IMR-90 (cell line): ENCODE results near the gene PFAS. TPM values are rescaled to one million over a fixed set of nuclear protein-coding genes. Genes with fewer than 3 reads are reported as not detected.
A peak's percentile ranks its signal among the peaks of the same experiment; 100 is the strongest.
"Not testable (repeated sequence)": the region's sequence is repeated elsewhere in the genome, so short reads cannot be mapped to it uniquely, and the experiment has no call there.

Experiments used
- ATAC-seq: fragments of 200-7000 bp; cut with Tn5 transposase; 2 replicates; pipeline ENCODE4 v1.9.1; 2020; ENCODE audit warnings: low read depth, mild to moderate bottlenecking, moderate library complexity
- BruUV-seq: library from RNA; stranded (reverse); fragments of 400-500 nt; replicated peaks from 2 replicates; lab custom pipeline; 2021; lab: Mats Ljungman, UMichigan
- CTCF ChIA-PET: fragments of 300-600 bp; formaldehyde crosslinking; extraction: SDS; loops from one replicate; lab custom pipeline; 2021; ENCODE audit warnings: antibody characterized with exemption; lab: Yijun Ruan, JAX
- POLR2A ChIA-PET: fragments of 300-600 bp; sonication (Branson Sonifier 250); formaldehyde crosslinking; loops from one replicate; lab custom pipeline; 2022; ENCODE audit warnings: antibody characterized with exemption; ENCODE audit not compliant: unreplicated experiment; lab: Charles Lee
- DNase-seq: peaks from one replicate; pipeline ENCODE4 v3.0.0; 2013
- H2AFZ ChIP-seq: replicated peaks from 2 replicates; pipeline ENCODE3; 2013; ENCODE audit warnings: low read length, mild to moderate bottlenecking; ENCODE audit not compliant: poor library complexity
- H2AK5ac ChIP-seq: 2 replicates; pipeline ENCODE4 v1.6.1; 2013; ENCODE audit warnings: low read depth, low read length, inconsistent platforms
- H2AK9ac ChIP-seq: replicated peaks from 2 replicates; pipeline ENCODE3; 2013; ENCODE audit warnings: mild to moderate bottlenecking, low read depth, low read length, moderate library complexity; ENCODE audit not compliant: poor library complexity
- H2BK120ac ChIP-seq: 2 replicates; pipeline ENCODE4 v1.6.1; 2013; ENCODE audit warnings: low read depth, low read length, inconsistent platforms
- H2BK15ac ChIP-seq: 3 replicates; pipeline ENCODE4 v1.6.1; 2013; ENCODE audit warnings: low read depth, low read length, inconsistent platforms
- H2BK20ac ChIP-seq: 2 replicates; pipeline ENCODE4 v1.6.1; 2013; ENCODE audit warnings: low read depth, mild to moderate bottlenecking, inconsistent platforms, low read length, moderate library complexity
- H2BK5ac ChIP-seq: 2 replicates; pipeline ENCODE4 v1.6.1; 2013; ENCODE audit warnings: mild to moderate bottlenecking, low read depth, low read length, inconsistent platforms; ENCODE audit not compliant: poor library complexity, severe bottlenecking
- H3K14ac ChIP-seq: replicated peaks from 2 replicates; pipeline ENCODE4 v1.6.1; 2013; ENCODE audit warnings: low read depth, low read length, inconsistent platforms
- H3K18ac ChIP-seq: 2 replicates; pipeline ENCODE4 v1.6.1; 2013; ENCODE audit warnings: low read depth, low read length, control low read depth
- H3K23ac ChIP-seq: 2 replicates; pipeline ENCODE4 v1.6.1; 2013; ENCODE audit warnings: low read depth, low read length, inconsistent platforms
- H3K27ac ChIP-seq: 2 replicates; pipeline ENCODE4 v1.5.1; 2013; ENCODE audit warnings: mild to moderate bottlenecking, control low read depth, low read length; ENCODE audit not compliant: insufficient read depth
- H3K27me3 ChIP-seq: 2 replicates; pipeline ENCODE4 v1.6.1; 2013; ENCODE audit warnings: low read length; ENCODE audit not compliant: control insufficient read depth, insufficient read depth
- H3K36me3 ChIP-seq: 2 replicates; pipeline ENCODE4 v1.6.1; 2013; ENCODE audit warnings: low read length, mixed read lengths; ENCODE audit not compliant: control insufficient read depth, insufficient read depth
- H3K4ac ChIP-seq: 2 replicates; pipeline ENCODE4 v1.6.1; 2013; ENCODE audit warnings: low read depth, low read length, inconsistent platforms
- H3K4me1 ChIP-seq: 2 replicates; pipeline ENCODE4 v1.6.1; 2013; ENCODE audit warnings: low read length, mixed read lengths; ENCODE audit not compliant: control insufficient read depth, insufficient read depth
- H3K4me2 ChIP-seq: 2 replicates; pipeline ENCODE4 v1.6.1; 2013; ENCODE audit warnings: low read depth, mild to moderate bottlenecking, control low read depth, low read length, moderate library complexity
- H3K4me3 ChIP-seq: 2 replicates; pipeline ENCODE4 v1.5.1; 2013; ENCODE audit warnings: low read depth, mild to moderate bottlenecking, control low read depth, low read length, moderate library complexity; ENCODE audit not compliant: insufficient read depth
- H3K56ac ChIP-seq: 2 replicates; pipeline ENCODE4 v1.6.1; 2013; ENCODE audit warnings: low read length, inconsistent platforms; ENCODE audit not compliant: insufficient read depth; ENCODE audit errors: extremely low read depth
- H3K79me1 ChIP-seq, 2 experiments: 2 replicates each; pipeline ENCODE4 v1.6.1; 2013; ENCODE audit warnings: low read length in 2 of 2, inconsistent platforms in 1 of 2, low read depth in 1 of 2
- H3K9ac ChIP-seq: 2 replicates; pipeline ENCODE4 v1.6.1; 2013; ENCODE audit warnings: low read depth, low read length, control low read depth
- H3K9me1 ChIP-seq: 2 replicates; pipeline ENCODE4 v1.6.1; 2013; ENCODE audit warnings: low read length, inconsistent platforms; ENCODE audit not compliant: insufficient read depth
- H3K9me3 ChIP-seq: 2 replicates; pipeline ENCODE4 v1.6.1; 2013; ENCODE audit warnings: low read length; ENCODE audit not compliant: control insufficient read depth, insufficient read depth
- H4K20me1 ChIP-seq: 2 replicates; pipeline ENCODE4 v1.6.1; 2013; ENCODE audit warnings: low read length, inconsistent platforms; ENCODE audit not compliant: insufficient read depth
- H4K5ac ChIP-seq: 2 replicates; pipeline ENCODE4 v1.6.1; 2013; ENCODE audit warnings: mild to moderate bottlenecking, low read depth, low read length, control low read depth
- H4K8ac ChIP-seq, 2 experiments: 2 replicates each; pipeline ENCODE4 v1.6.1; 2013; ENCODE audit warnings: low read depth in 2 of 2, low read length in 2 of 2, control low read depth in 1 of 2, inconsistent platforms in 1 of 2
- H4K91ac ChIP-seq: 2 replicates; pipeline ENCODE4 v1.6.1; 2013; ENCODE audit warnings: low read depth, low read length, inconsistent platforms; ENCODE audit not compliant: insufficient read depth
- MAFK ChIP-seq: IDR thresholded peaks from 2 replicates; pipeline ENCODE4 v1.6.1; 2012; ENCODE audit warnings: low read depth, low read length, improper control_type of control experiment
- MXI1 ChIP-seq: IDR thresholded peaks from 2 replicates; pipeline ENCODE4 v1.6.1; 2012; ENCODE audit warnings: low read depth, mild to moderate bottlenecking, low read length, moderate library complexity, borderline replicate concordance
- WGBS, 2 experiments: methylation state at CpG; one replicate each; pipeline versions ENCODE4 v1.1.5 to v1.1.7; 2013; ENCODE audit warnings: missing lambda C conversion rate in 2 of 2; ENCODE audit not compliant: insufficient read length in 1 of 2; ENCODE audit errors: extremely low coverage in 2 of 2; 5-methylcytosine and 5-hydroxymethylcytosine counted together
- dilution Hi-C: fragments of 300-500 bp; cut with HindIII; formaldehyde crosslinking; loops from one replicate; pipeline ENCODE4 v1.14.3; 2018; ENCODE audit warnings: low sequenced_read_pairs; ENCODE audit not compliant: unreplicated experiment
- in situ Hi-C: fragments of 300-500 bp; cut with MboI; formaldehyde crosslinking; loops from 3 replicates; pipeline ENCODE4 v1.14.3; 2019; ENCODE audit warnings: low sequenced_read_pairs, inconsistent platforms, mixed read lengths
- intact Hi-C: fragments of 100-400 bp; cut with micrococcal nuclease; formaldehyde crosslinking; loops from 2 replicates; pipeline ENCODE4 v1.10.0; 2022
- polyA plus RNA-seq, 3 experiments: library from polyadenylated mRNA; depleted of rRNA; stranded (reverse); fragments of >200 nt; gene quantifications; 2 replicates each; pipeline ENCODE4 v1.2.3, GENCODE V29; 2012; ENCODE audit warnings: low replicate concordance in 1 of 3
- total RNA-seq: library from RNA; depleted of rRNA; stranded (reverse); fragments of >200 nt; gene quantifications from 2 replicates; pipeline ENCODE4 v1.2.3, GENCODE V29; 2012

The PFAS gene
- total and polyA plus RNA-seq, 2 of the 4 experiments (the other 2 are of a cell fraction): 20.7 to 26.2 TPM

DNA sequence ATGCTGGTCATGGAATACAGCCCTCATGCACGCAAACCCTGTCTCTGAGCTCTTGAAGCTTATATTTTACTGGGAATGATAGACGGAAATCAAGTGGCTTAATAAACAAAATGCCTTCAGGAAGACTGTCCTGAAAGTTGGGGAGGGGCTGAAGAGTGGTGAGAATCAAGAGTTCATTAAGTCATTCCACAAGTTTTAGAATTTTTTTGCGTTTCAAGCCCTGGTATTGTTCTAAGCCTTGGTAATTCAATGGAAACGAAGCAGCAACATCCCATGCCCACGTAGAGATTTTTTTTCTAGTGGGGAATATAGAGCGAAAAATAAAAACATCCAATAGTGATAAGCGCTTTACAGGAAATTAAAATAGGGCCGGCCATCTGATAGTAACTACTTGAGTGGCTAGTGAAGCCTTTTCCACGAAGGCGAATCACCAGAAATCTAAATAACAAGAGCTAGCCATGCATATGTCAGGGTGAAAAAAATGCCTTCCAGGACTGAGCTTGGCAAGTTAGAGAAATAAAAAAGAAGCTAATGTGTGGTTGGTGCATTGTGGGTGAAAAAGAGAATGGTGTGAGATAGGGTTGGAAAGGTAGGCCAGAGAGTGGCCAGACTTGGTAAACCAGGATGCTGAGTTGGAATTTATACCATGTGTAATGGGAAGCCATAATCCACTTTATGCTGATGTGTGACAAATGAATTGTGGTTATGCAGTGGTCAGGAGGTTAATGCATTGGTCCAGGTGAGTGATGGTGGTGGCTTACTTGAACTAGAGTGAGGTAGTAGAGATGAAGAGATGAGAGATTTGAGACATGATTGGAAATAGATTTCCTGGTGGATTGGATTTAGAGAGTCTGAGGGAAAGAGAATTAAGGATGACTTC is 772 bp downstream of the PFAS start:
- intact Hi-C loops: loop anchor here (2.0 to 5.0 kb wide), 2 partner anchors 37 to 127 kb away; partner anchors contain the start of genes KRABD2 and RANGRF
- no TSS peak for BruUV-seq
- H3K9me1 ChIP-seq: peaks cover 13% of the 10 kb centered on the region; the same call in 1 of the 2 replicates
- 5% methylated on average over 3 of the region's 10 CpGs; no CpG with 5 or more reads in 1 of the 2 experiments for WGBS, 2 experiments
- no peak overlapping the region for H4K91ac ChIP-seq
- H3K14ac ChIP-seq: peak overlapping the region; percentile 94
- H4K20me1 ChIP-seq: no peaks in the 10 kb centered on the region
- peak overlapping the region; percentile 99 for H2AFZ ChIP-seq
- DNase-seq (no peak), ATAC-seq (no peak)
- CTCF ChIA-PET: no interaction called here
- H3K56ac ChIP-seq: no peak overlapping the region
- H3K79me1 ChIP-seq: peaks cover 26 to 50% of the 10 kb centered on the region in 2 experiments
- H4K5ac ChIP-seq: peak overlapping the region; percentile 51
- peak overlapping the region; percentile 51 for H2BK5ac ChIP-seq
- dilution Hi-C loops: loop anchor here (25.0 kb wide), 1 partner anchor 138 kb away; the partner anchor contains the start of genes ALOXE3 and HES7
- peak overlapping the region; percentile 79 for H3K4ac ChIP-seq
- H3K9me3 ChIP-seq: no peaks in the 10 kb centered on the region
- H3K9ac ChIP-seq: peak overlapping the region; percentile 93
- H3K4me1 ChIP-seq: no peaks in the 10 kb centered on the region; the same call in 1 of the 2 replicates
- H3K18ac ChIP-seq: no peak overlapping the region
- peak overlapping the region; percentile 76 for H3K4me3 ChIP-seq
- H2AK5ac ChIP-seq: peak overlapping the region; percentile 34
- H4K8ac ChIP-seq: peak overlapping the region; percentile 89 to 99
- peak overlapping the region; percentile 80 for H3K27ac ChIP-seq
- H3K27me3 ChIP-seq: no peaks in the 10 kb centered on the region
- POLR2A ChIA-PET: no interaction called here
- peak overlapping the region; percentile 84 for H2AK9ac ChIP-seq
- no peak overlapping the region for H2BK15ac ChIP-seq
- in situ Hi-C loops: no loop called here
- no peak overlapping the region for H2BK120ac ChIP-seq
- H3K23ac ChIP-seq: peak overlapping the region; percentile 92; the same call in 1 of the 2 replicates
- H2BK20ac ChIP-seq: no peak overlapping the region
- H3K36me3 ChIP-seq: peaks cover 7% of the 10 kb centered on the region
- TF ChIP-seq MAFK: peak; percentile 32; the same call in 1 of the 2 replicates
- no peak for TF ChIP-seq MXI1
- H3K4me2 ChIP-seq: peak overlapping the region; percentile 86

- dilution Hi-C loops, intact Hi-C loops: not testable (repeated sequence)
Observed at GRCh38 chr17:8251411-8251810, 2.3 kb downstream of the PFAS start.

More at GRCh38 chr17:8251411-8251810, 2.3 kb downstream of the PFAS start:
- Histone ChIP-seq H3K9me1 (peaks cover 10% of the 10 kb centered on the region; the same call in 1 of the 2 replicates), H3K79me1 (peaks cover 20 to 35% of the 10 kb centered on the region in 2 experiments), H3K36me3 (peaks cover 19% of the 10 kb centered on the region)
- H3K4me1 ChIP-seq, H2BK5ac ChIP-seq, H3K18ac ChIP-seq, H2BK20ac ChIP-seq, BruUV-seq, H4K20me1 ChIP-seq, H4K5ac ChIP-seq, H3K9me3 ChIP-seq, H4K8ac ChIP-seq, H3K27ac ChIP-seq, H3K23ac ChIP-seq, H2AFZ ChIP-seq, H2AK5ac ChIP-seq, H2BK120ac ChIP-seq, H3K4me3 ChIP-seq, H4K91ac ChIP-seq, ATAC-seq, DNase-seq, H3K9ac ChIP-seq, H3K4me2 ChIP-seq, H3K14ac ChIP-seq, H3K4ac ChIP-seq, H2BK15ac ChIP-seq, POLR2A ChIA-PET, in situ Hi-C loops, H2AK9ac ChIP-seq, H3K27me3 ChIP-seq, H3K56ac ChIP-seq: not testable (repeated sequence)
- no CpG with 5 or more reads among the region's 2 CpGs for WGBS, 2 experiments
- CTCF ChIA-PET: interaction anchor here (0.7 kb wide), 1 partner anchor 191 kb away, joined by 3 read pairs; no protein-coding TSS in a partner anchor
